ENCODE measurements around the gene CPHXL2. TPM values are rescaled to one million over a fixed set of nuclear protein-coding genes. Genes with fewer than 3 reads are reported as not detected.

Gene CPHXL2

DNA sequence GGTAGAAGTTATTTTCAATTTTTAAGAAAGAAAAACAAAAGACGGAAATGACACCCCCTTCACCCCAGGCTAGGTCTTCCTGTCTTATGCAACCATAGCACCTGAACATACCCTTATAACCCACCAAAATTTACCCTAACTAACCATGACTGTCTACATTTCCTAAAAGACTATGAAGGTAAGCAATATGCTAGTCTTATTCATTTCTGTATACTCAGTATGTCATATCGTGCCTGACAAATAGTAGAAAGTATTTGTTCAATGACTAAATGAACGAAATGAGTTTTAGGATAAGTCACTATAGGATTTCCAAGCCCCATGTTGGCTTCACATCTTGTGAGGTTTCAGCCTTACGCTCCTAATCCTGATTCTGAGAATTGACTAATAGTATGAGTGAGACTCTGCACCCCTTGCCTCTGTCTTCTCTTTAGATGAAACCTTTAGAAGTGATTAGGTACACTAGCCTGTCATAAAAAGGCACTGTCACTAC is 60.2 kb downstream of the CPHXL2 start:
- 100% methylated on average over 3 of the region's 4 CpGs for WGBS
- DNase-seq, result no peak

DNA sequence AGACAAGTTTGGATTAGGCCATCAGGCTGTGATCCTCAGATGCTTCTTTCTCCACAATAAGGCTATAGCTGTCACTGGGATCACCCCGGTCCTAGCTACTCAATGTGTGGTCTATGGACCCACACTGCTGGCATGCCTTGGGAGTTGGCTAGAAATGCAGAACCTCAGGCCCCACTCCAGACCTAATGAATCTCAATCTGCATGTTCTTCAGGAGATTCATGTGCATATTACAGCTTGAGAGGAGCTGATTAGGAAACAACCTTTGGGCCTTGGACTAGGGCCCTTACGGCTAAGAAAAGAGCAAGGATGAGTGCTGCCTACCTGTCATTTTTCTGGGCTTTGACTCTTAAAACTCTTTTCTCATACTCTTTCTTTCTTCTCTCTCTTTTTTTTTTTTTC is 61.2 kb downstream of the CPHXL2 start:
- H3K4me1 ChIP-seq (ENCODE audit: control insufficient read depth, insufficient read depth, low read depth, low read length), result peaks cover 9% of the 10 kb centered on the region
- no peak overlapping the region for H4K91ac ChIP-seq (ENCODE audit: low read length)
- no peak overlapping the region for H3K4ac ChIP-seq (ENCODE audit: low read depth in 1 of 2, low read length in 2 of 2)
- no peaks in the 10 kb centered on the region for H3K9me3 ChIP-seq (ENCODE audit: control insufficient read depth, low read length)
- H3K23ac ChIP-seq (ENCODE audit: low read length in 2 of 2), result no peak overlapping the region
- no peaks in the 10 kb centered on the region for H3K27me3 ChIP-seq (ENCODE audit: control insufficient read depth in 1 of 2, insufficient read depth in 1 of 2, low read length in 2 of 2)
- peaks cover 44 to 83% of the 10 kb centered on the region in 2 experiments for H3K36me3 ChIP-seq (ENCODE audit: control insufficient read depth in 1 of 2, insufficient read depth in 2 of 2, low read depth in 1 of 2, low read length in 2 of 2)
- H2BK15ac ChIP-seq (ENCODE audit: low read depth, poor library complexity, severe bottlenecking), result peak overlapping the region; percentile 90
- no peak overlapping the region for H3K4me3 ChIP-seq (ENCODE audit: insufficient read depth in 1 of 2, low read depth in 1 of 2, low read length in 2 of 2)
- H4K8ac ChIP-seq (ENCODE audit: low read length), result peak overlapping the region; percentile 54
- H2AK5ac ChIP-seq (ENCODE audit: low read length, severe bottlenecking), result peak overlapping the region; percentile 3
- H2BK120ac ChIP-seq (ENCODE audit: low read depth, low read length), result no peak overlapping the region
- WGBS, result 100% methylated on average over 2 of the region's 2 CpGs
- H3K4me2 ChIP-seq (ENCODE audit: low read length, poor library complexity, severe bottlenecking), result no peak overlapping the region
- no peak for DNase-seq
- H3K79me1 ChIP-seq (replicated peaks; ENCODE audit: low read length, poor library complexity, severe bottlenecking), result peaks cover 22% of the 10 kb centered on the region
- no peak overlapping the region for H2BK5ac ChIP-seq (ENCODE audit: low read depth, low read length, poor library complexity, severe bottlenecking)
- H3K18ac ChIP-seq (ENCODE audit: low read depth in 1 of 2, low read length in 2 of 2), result no peak overlapping the region
- H3K27ac ChIP-seq (ENCODE audit: low read length, poor library complexity, severe bottlenecking), result peak overlapping the region; percentile 50
- no peak overlapping the region for H3K14ac ChIP-seq (ENCODE audit: low read length in 2 of 2)
- no peak overlapping the region for H2AFZ ChIP-seq (ENCODE audit: low read depth, low read length)
- H2BK12ac ChIP-seq (ENCODE audit: low read length in 2 of 2), result no peak overlapping the region
- no peak overlapping the region for H3K9ac ChIP-seq (ENCODE audit: low read length)

More for the DNA sequence above, 60.2 kb downstream of the CPHXL2 start:
- H3K27ac ChIP-seq (ENCODE audit: low read length, poor library complexity, severe bottlenecking), result no peak overlapping the region
- H3K18ac ChIP-seq (ENCODE audit: low read depth in 1 of 2, low read length in 2 of 2), result no peak overlapping the region
- no peak overlapping the region for H2AFZ ChIP-seq (ENCODE audit: low read depth, low read length)
- no peaks in the 10 kb centered on the region for H3K9me3 ChIP-seq (ENCODE audit: control insufficient read depth, low read length)
- H2BK120ac ChIP-seq (ENCODE audit: low read depth, low read length), result no peak overlapping the region
- no peak overlapping the region for H3K9ac ChIP-seq (ENCODE audit: low read length)
- H3K36me3 ChIP-seq (ENCODE audit: control insufficient read depth in 1 of 2, insufficient read depth in 2 of 2, low read depth in 1 of 2, low read length in 2 of 2), result peaks cover 38 to 74% of the 10 kb centered on the region in 2 experiments
- H2AK5ac ChIP-seq (ENCODE audit: low read length, severe bottlenecking), result no peak overlapping the region
- no peak overlapping the region for H2BK12ac ChIP-seq (ENCODE audit: low read length in 2 of 2)
- no peak overlapping the region for H2BK5ac ChIP-seq (ENCODE audit: low read depth, low read length, poor library complexity, severe bottlenecking)
- H4K8ac ChIP-seq (ENCODE audit: low read length), result no peak overlapping the region
- H3K27me3 ChIP-seq (ENCODE audit: control insufficient read depth in 1 of 2, insufficient read depth in 1 of 2, low read length in 2 of 2), result no peaks in the 10 kb centered on the region
- H3K4me3 ChIP-seq (ENCODE audit: insufficient read depth in 1 of 2, low read depth in 1 of 2, low read length in 2 of 2), result no peak overlapping the region
- H2BK15ac ChIP-seq (ENCODE audit: low read depth, poor library complexity, severe bottlenecking), result no peak overlapping the region
- H3K4me1 ChIP-seq (ENCODE audit: control insufficient read depth, insufficient read depth, low read depth, low read length), result peaks cover 9% of the 10 kb centered on the region
- no peak overlapping the region for H3K4me2 ChIP-seq (ENCODE audit: low read length, poor library complexity, severe bottlenecking)
- H4K91ac ChIP-seq (ENCODE audit: low read length), result no peak overlapping the region
- peaks cover 25% of the 10 kb centered on the region for H3K79me1 ChIP-seq (replicated peaks; ENCODE audit: low read length, poor library complexity, severe bottlenecking)
- no peak overlapping the region for H3K4ac ChIP-seq (ENCODE audit: low read depth in 1 of 2, low read length in 2 of 2)
- no peak overlapping the region for H3K23ac ChIP-seq (ENCODE audit: low read length in 2 of 2)
- H3K14ac ChIP-seq (ENCODE audit: low read length in 2 of 2), result no peak overlapping the region

DNA sequence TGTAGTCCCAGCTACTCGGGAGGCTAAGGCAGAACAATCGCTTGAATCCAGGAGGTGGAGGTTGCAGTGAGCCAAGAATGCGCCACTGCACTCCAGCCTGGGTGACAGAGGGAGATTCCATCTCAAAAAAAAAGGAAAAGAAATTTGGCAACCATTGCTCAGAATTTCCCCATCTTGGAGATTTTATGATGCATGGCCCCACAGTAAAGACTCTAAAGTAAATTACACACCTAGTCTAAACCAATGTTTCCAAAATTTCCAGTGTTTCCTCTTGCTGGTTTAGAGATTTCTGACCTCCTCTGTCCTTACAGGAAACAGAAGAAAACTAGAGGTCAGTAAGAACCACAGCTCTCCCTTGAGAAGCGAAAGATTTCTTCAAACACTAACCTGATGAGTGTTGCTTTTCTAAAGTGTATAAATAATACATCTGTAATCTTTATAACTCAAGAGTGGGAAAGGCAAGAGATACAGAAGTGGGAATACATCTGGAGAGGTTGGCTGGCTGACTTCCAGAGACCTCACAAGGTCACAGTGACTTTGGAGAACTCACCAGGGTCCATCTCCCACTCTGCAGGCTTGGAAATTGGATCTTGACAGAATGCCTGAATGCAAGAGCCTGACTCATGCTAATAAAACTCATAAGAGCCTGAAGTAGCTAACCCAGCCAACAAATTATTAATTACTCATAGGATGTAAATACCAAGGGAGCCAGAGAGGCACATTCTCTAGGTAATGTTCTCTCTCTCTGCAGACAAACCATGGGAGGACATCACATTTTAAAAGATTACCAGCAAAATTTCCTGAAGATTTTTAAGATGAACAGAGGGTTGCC is 62.5 kb downstream of the CPHXL2 start:
- H3K27ac ChIP-seq (ENCODE audit: low read length, poor library complexity, severe bottlenecking), result peak overlapping the region; percentile 76
- peaks cover 41 to 84% of the 10 kb centered on the region in 2 experiments for H3K36me3 ChIP-seq (ENCODE audit: control insufficient read depth in 1 of 2, insufficient read depth in 2 of 2, low read depth in 1 of 2, low read length in 2 of 2)
- H3K9ac ChIP-seq (ENCODE audit: low read length), result no peak overlapping the region
- H3K4ac ChIP-seq (ENCODE audit: low read depth in 1 of 2, low read length in 2 of 2), result no peak overlapping the region
- H3K18ac ChIP-seq (ENCODE audit: low read depth in 1 of 2, low read length in 2 of 2), result no peak overlapping the region
- H3K9me3 ChIP-seq (ENCODE audit: control insufficient read depth, low read length), result no peaks in the 10 kb centered on the region
- H3K4me2 ChIP-seq (ENCODE audit: low read length, poor library complexity, severe bottlenecking), result no peak overlapping the region
- H3K14ac ChIP-seq (ENCODE audit: low read length in 2 of 2), result no peak overlapping the region
- H4K91ac ChIP-seq (ENCODE audit: low read length), result no peak overlapping the region
- H3K4me3 ChIP-seq (ENCODE audit: insufficient read depth in 1 of 2, low read depth in 1 of 2, low read length in 2 of 2), result no peak overlapping the region
- WGBS, result 97% methylated on average over 3 of the region's 4 CpGs
- no peak overlapping the region for H2AK5ac ChIP-seq (ENCODE audit: low read length, severe bottlenecking)
- peak overlapping the region; percentile 34 for H2BK120ac ChIP-seq (ENCODE audit: low read depth, low read length)
- no peaks in the 10 kb centered on the region for H3K27me3 ChIP-seq (ENCODE audit: control insufficient read depth in 1 of 2, insufficient read depth in 1 of 2, low read length in 2 of 2)
- peaks cover 5% of the 10 kb centered on the region for H3K4me1 ChIP-seq (ENCODE audit: control insufficient read depth, insufficient read depth, low read depth, low read length)
- no peak overlapping the region for H2BK15ac ChIP-seq (ENCODE audit: low read depth, poor library complexity, severe bottlenecking)
- H2BK12ac ChIP-seq (ENCODE audit: low read length in 2 of 2), result no peak overlapping the region
- no peak overlapping the region for H4K8ac ChIP-seq (ENCODE audit: low read length)
- no peak overlapping the region for H2AFZ ChIP-seq (ENCODE audit: low read depth, low read length)
- H2BK5ac ChIP-seq (ENCODE audit: low read depth, low read length, poor library complexity, severe bottlenecking), result no peak overlapping the region
- peaks cover 20% of the 10 kb centered on the region for H3K79me1 ChIP-seq (replicated peaks; ENCODE audit: low read length, poor library complexity, severe bottlenecking)
- H3K23ac ChIP-seq (ENCODE audit: low read length in 2 of 2), result no peak overlapping the region
- DNase-seq, result peak; percentile 44

Small RNA genes lying within 50 kb of the gene (small RNA-seq; reads per million reads assigned to genes)
- gene RN7SL520P (ENCODE audit: low read depth), result not detected

All from mesenchymal stem cell (in vitro differentiated cells and primary cell).